Measurements from ENCODE around the gene DTL.

- TF ChIP-seq POLR2AphosphoS5 (IDR thresholded peaks at IDR 0.05; ENCODE audit: low read depth, low read length) (no peak), YY1 (IDR thresholded peaks at IDR 0.05; ENCODE audit: extremely low read depth, insufficient replicate concordance, low read depth, low read length) (no peak), CTCF (IDR thresholded peaks at IDR 0.05 in 2 of 3, conservative IDR thresholded peaks at IDR 0.05 in 1 of 3; ENCODE audit: borderline replicate concordance in 1 of 3, insufficient read depth in 1 of 3, low read depth in 2 of 3, low read length in 2 of 3) (no peak), EZH2phosphoT487 (IDR thresholded peaks at IDR 0.05; ENCODE audit: borderline replicate concordance) (no peak)
Measured at GRCh38 chr1:212035835-212036605, 472 bp downstream of the DTL start.

Data from HCT116 (cell line).